H9 (cell line): Measurements from ENCODE around the gene ABCG1. TPM values are rescaled to one million over a fixed set of nuclear protein-coding genes. Genes with fewer than 3 reads are reported as not detected.

ENCODE experiments used
- DNase-seq: peaks from one replicate; pipeline ENCODE4 v3.0.0-alpha.2; 2017
- H2AFZ ChIP-seq: one replicate; pipeline ENCODE4 v1.6.1; 2013; ENCODE audit warnings: mild to moderate bottlenecking, low read length, control low read depth, moderate library complexity
- H2AK5ac ChIP-seq: 2 replicates; pipeline ENCODE4 v1.6.1; 2013; ENCODE audit warnings: low read length, control low read depth, mixed read lengths; ENCODE audit not compliant: insufficient read length
- H2BK120ac ChIP-seq: one replicate; pipeline ENCODE4 v1.6.1; 2013; ENCODE audit warnings: low read depth, mild to moderate bottlenecking, low read length, control low read depth, inconsistent platforms; ENCODE audit not compliant: poor library complexity, severe bottlenecking
- H2BK12ac ChIP-seq: 2 replicates; pipeline ENCODE4 v1.6.1; 2013; ENCODE audit warnings: low read length, control low read depth, mixed read lengths, low read depth; ENCODE audit not compliant: insufficient read length
- H2BK15ac ChIP-seq: 2 replicates; pipeline ENCODE4 v1.6.1; 2013; ENCODE audit warnings: low read depth, low read length, control low read depth
- H2BK20ac ChIP-seq: one replicate; pipeline ENCODE4 v1.6.1; 2013; ENCODE audit warnings: low read depth, mild to moderate bottlenecking, low read length, control low read depth, inconsistent platforms; ENCODE audit not compliant: poor library complexity, severe bottlenecking
- H2BK5ac ChIP-seq: 2 replicates; pipeline ENCODE4 v1.6.1; 2013; ENCODE audit warnings: low read length, control low read depth, mixed read lengths; ENCODE audit not compliant: insufficient read length
- H3K14ac ChIP-seq: 2 replicates; pipeline ENCODE4 v1.6.1; 2013; ENCODE audit warnings: low read length, control low read depth; ENCODE audit not compliant: insufficient read depth
- H3K18ac ChIP-seq: 2 replicates; pipeline ENCODE4 v1.6.1; 2013; ENCODE audit warnings: low read depth, mild to moderate bottlenecking, mixed read lengths, low read length, control low read depth; ENCODE audit not compliant: insufficient read length
- H3K23ac ChIP-seq: 2 replicates; pipeline ENCODE4 v1.6.1; 2013; ENCODE audit warnings: low read length, control low read depth, mixed read lengths, low read depth; ENCODE audit not compliant: insufficient read length
- H3K23me2 ChIP-seq: 2 replicates; pipeline ENCODE4 v1.6.1; 2013; ENCODE audit warnings: low read depth, mild to moderate bottlenecking, mixed read lengths, low read length, control low read depth; ENCODE audit not compliant: insufficient read length, poor library complexity, severe bottlenecking
- H3K27ac ChIP-seq: 2 replicates; pipeline ENCODE4 v1.5.1; 2013; ENCODE audit warnings: low read length, control low read depth, mixed read lengths, low read depth; ENCODE audit not compliant: insufficient read length
- H3K27me3 ChIP-seq: 2 replicates; pipeline ENCODE4 v1.6.1; 2013; ENCODE audit warnings: low read length, control low read depth, inconsistent platforms; ENCODE audit not compliant: insufficient read depth
- H3K4ac ChIP-seq: 2 replicates; pipeline ENCODE4 v1.6.1; 2013; ENCODE audit warnings: low read depth, mild to moderate bottlenecking, control low read depth, inconsistent platforms, low read length, moderate library complexity
- H3K4me1 ChIP-seq: 2 replicates; pipeline ENCODE4 v1.6.1; 2013; ENCODE audit warnings: low read length, control low read depth, inconsistent platforms; ENCODE audit not compliant: insufficient read depth
- H3K4me2 ChIP-seq: 2 replicates; pipeline ENCODE4 v1.6.1; 2013; ENCODE audit warnings: low read length, control low read depth, mixed read lengths; ENCODE audit not compliant: insufficient read length, insufficient read depth
- H3K56ac ChIP-seq: 2 replicates; pipeline ENCODE4 v1.6.1; 2013; ENCODE audit warnings: low read depth, mild to moderate bottlenecking, mixed read lengths, low read length, control low read depth; ENCODE audit not compliant: insufficient read length
- H3K79me1 ChIP-seq: 2 replicates; pipeline ENCODE4 v1.6.1; 2013; ENCODE audit warnings: low read depth, mild to moderate bottlenecking, moderate library complexity, low read length, control low read depth, inconsistent platforms; ENCODE audit not compliant: insufficient read depth, poor library complexity, severe bottlenecking
- H3K79me2 ChIP-seq: 2 replicates; pipeline ENCODE4 v1.6.1; 2013; ENCODE audit warnings: low read length, control low read depth, inconsistent platforms; ENCODE audit not compliant: insufficient read depth
- H3K9ac ChIP-seq: 2 replicates; pipeline ENCODE4 v1.6.1; 2013; ENCODE audit warnings: low read length, control low read depth, mixed read lengths; ENCODE audit not compliant: insufficient read length; ENCODE audit errors: extremely low read depth
- H3K9me3 ChIP-seq: one replicate; pipeline ENCODE4 v1.6.1; 2013; ENCODE audit warnings: low read depth, low read length, inconsistent platforms; ENCODE audit not compliant: control insufficient read depth
- H3T11ph ChIP-seq: one replicate; pipeline ENCODE4 v1.6.1; 2013; ENCODE audit warnings: mild to moderate bottlenecking, low read length, control low read depth, inconsistent platforms
- H4K20me1 ChIP-seq: one replicate; pipeline ENCODE4 v1.6.1; 2013; ENCODE audit not compliant: control insufficient read depth, insufficient read length, insufficient read depth
- H4K5ac ChIP-seq: 2 replicates; pipeline ENCODE4 v1.6.1; 2013; ENCODE audit warnings: low read depth, mild to moderate bottlenecking, mixed read lengths, low read length, control low read depth; ENCODE audit not compliant: insufficient read length
- H4K8ac ChIP-seq: replicated peaks from 2 replicates; pipeline ENCODE4 v1.6.1; 2013; ENCODE audit warnings: low read length, control low read depth, mixed read lengths, low read depth; ENCODE audit not compliant: insufficient read length
- H4K91ac ChIP-seq: 2 replicates; pipeline ENCODE4 v1.6.1; 2013; ENCODE audit warnings: low read depth, mild to moderate bottlenecking, moderate library complexity, mixed read lengths, low read length, control low read depth; ENCODE audit not compliant: insufficient read length
- H3K27ac Mint-ChIP-seq, 3 experiments: 2 replicates in 2 of 3; 3 replicates in 1 of 3; pipeline ENCODE4 v1.8.0; 2020 to 2021; ENCODE audit warnings: mixed read lengths in 3 of 3, mild to moderate bottlenecking in 1 of 3, moderate library complexity in 1 of 3
- H3K27me3 Mint-ChIP-seq: 2 replicates; pipeline ENCODE4 v1.8.0; 2021; ENCODE audit warnings: low read depth, mild to moderate bottlenecking, moderate library complexity, mixed read lengths
- H3K36me3 Mint-ChIP-seq, 3 experiments: 2 replicates in 2 of 3; 3 replicates in 1 of 3; pipeline ENCODE4 v1.8.0; 2020 to 2021; ENCODE audit warnings: low read depth in 3 of 3, mixed read lengths in 3 of 3; ENCODE audit not compliant: insufficient read depth in 1 of 3
- H3K4me1 Mint-ChIP-seq, 2 experiments: 2 replicates each; pipeline ENCODE4 v1.8.0; 2020; ENCODE audit warnings: mixed read lengths in 2 of 2
- H3K4me3 Mint-ChIP-seq, 2 experiments: 2 replicates in 1 of 2; 3 replicates in 1 of 2; pipeline ENCODE4 v1.8.0; 2020 to 2021; ENCODE audit warnings: mild to moderate bottlenecking in 2 of 2, mixed read lengths in 2 of 2, moderate library complexity in 1 of 2
- H3K9me3 Mint-ChIP-seq, 2 experiments: 2 replicates in 1 of 2; 3 replicates in 1 of 2; pipeline ENCODE4 v1.8.0; 2020; ENCODE audit warnings: mild to moderate bottlenecking in 2 of 2, mixed read lengths in 2 of 2, moderate library complexity in 1 of 2
- WGBS: extraction: QIAGEN DNeasy Blood & Tissue Kit; methylation state at CpG from one replicate; pipeline ENCODE4 v1.1.7; 2013; ENCODE audit warnings: missing lambda C conversion rate, low lambda C conversion rate, mixed read lengths; ENCODE audit not compliant: insufficient read length; ENCODE audit errors: extremely low coverage; 5-methylcytosine and 5-hydroxymethylcytosine counted together
- total RNA-seq: library from RNA; stranded (reverse); gene quantifications from 2 replicates; pipeline ENCODE4 v1.2.1, GENCODE V29; 2021
- TF ChIP-seq, protein P1 (sequence below): fragments of 200-600 bp; sonication (generic); conservative IDR thresholded peaks from 3 replicates; pipeline ENCODE4 v1.8.0; 2021; ENCODE audit warnings: antibody characterized with exemption, mild to moderate bottlenecking

The ABCG1 gene
- total RNA-seq, 1 experiment from 2014 or later: 0.83 TPM

GRCh38 chr21:42315296-42315891, 96.5 kb downstream of the ABCG1 start, which contains the start of gene TFF3:
TSS of gene TFF3 (minus strand) at chr21:42315409. CDS start at chr21:42315374, 35 bp downstream.
- no peaks in the 10 kb centered on the region for H3K9me3 ChIP-seq
- H2BK5ac ChIP-seq: no peak within 1 kb of the TSS
- H3K4me2 ChIP-seq: no peak within 1 kb of the TSS
- no peak within 1 kb of the TSS for H3K18ac ChIP-seq
- H3K23ac ChIP-seq: no peak within 1 kb of the TSS
- H3K4me1 Mint-ChIP-seq: peaks cover 54 to 58% of the 10 kb centered on the region in 2 experiments
- H3K23me2 ChIP-seq: no peaks in the 10 kb centered on the region
- no peak within 1 kb of the TSS for H3K56ac ChIP-seq
- no peak within 1 kb of the TSS for H3K4ac ChIP-seq
- no peaks in the 10 kb centered on the region for H3K36me3 Mint-ChIP-seq
- peak within 1 kb of the TSS in 2 of 3 experiments; percentile 66 to 68; a peak in 2 of 7 replicates for H3K27ac Mint-ChIP-seq
- H2BK12ac ChIP-seq: no peak within 1 kb of the TSS
- no peak within 1 kb of the TSS for H3K27ac ChIP-seq
- no peaks in the 10 kb centered on the region for H3K79me2 ChIP-seq
- H3K4me1 ChIP-seq: peaks cover 11% of the 10 kb centered on the region; the same call in 1 of the 2 replicates
- no peak within 1 kb of the TSS for H2BK15ac ChIP-seq
- no peak within 1 kb of the TSS for H3K9ac ChIP-seq
- H2BK20ac ChIP-seq: no peak within 1 kb of the TSS
- no peak within 1 kb of the TSS for H4K91ac ChIP-seq
- H4K20me1 ChIP-seq: no peaks in the 10 kb centered on the region
- peaks cover 4% of the 10 kb centered on the region for H3K27me3 Mint-ChIP-seq
- H3K79me1 ChIP-seq: no peaks in the 10 kb centered on the region
- H4K5ac ChIP-seq: no peak within 1 kb of the TSS
- no peak for DNase-seq
- no peak within 1 kb of the TSS for H3K14ac ChIP-seq
- H3T11ph ChIP-seq: no peak within 1 kb of the TSS
- no CpG with 5 or more reads among the region's 15 CpGs for WGBS
- no peak within 1 kb of the TSS for H2AFZ ChIP-seq
- H3K4me3 Mint-ChIP-seq: peak within 1 kb of the TSS in 1 of 2 experiments; percentile 46; a peak in 1 of 5 replicates
- H3K27me3 ChIP-seq: no peaks in the 10 kb centered on the region
- H2AK5ac ChIP-seq: no peak within 1 kb of the TSS
- H2BK120ac ChIP-seq: no peak within 1 kb of the TSS
- TF ChIP-seq, protein P1, sequence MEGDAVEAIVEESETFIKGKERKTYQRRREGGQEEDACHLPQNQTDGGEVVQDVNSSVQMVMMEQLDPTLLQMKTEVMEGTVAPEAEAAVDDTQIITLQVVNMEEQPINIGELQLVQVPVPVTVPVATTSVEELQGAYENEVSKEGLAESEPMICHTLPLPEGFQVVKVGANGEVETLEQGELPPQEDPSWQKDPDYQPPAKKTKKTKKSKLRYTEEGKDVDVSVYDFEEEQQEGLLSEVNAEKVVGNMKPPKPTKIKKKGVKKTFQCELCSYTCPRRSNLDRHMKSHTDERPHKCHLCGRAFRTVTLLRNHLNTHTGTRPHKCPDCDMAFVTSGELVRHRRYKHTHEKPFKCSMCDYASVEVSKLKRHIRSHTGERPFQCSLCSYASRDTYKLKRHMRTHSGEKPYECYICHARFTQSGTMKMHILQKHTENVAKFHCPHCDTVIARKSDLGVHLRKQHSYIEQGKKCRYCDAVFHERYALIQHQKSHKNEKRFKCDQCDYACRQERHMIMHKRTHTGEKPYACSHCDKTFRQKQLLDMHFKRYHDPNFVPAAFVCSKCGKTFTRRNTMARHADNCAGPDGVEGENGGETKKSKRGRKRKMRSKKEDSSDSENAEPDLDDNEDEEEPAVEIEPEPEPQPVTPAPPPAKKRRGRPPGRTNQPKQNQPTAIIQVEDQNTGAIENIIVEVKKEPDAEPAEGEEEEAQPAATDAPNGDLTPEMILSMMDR: no peak
- no peaks in the 10 kb centered on the region; a peak in 1 of 5 replicates for H3K9me3 Mint-ChIP-seq
- H4K8ac ChIP-seq: no peak within 1 kb of the TSS
